ENCODE results near the gene DGAT2. TPM values are rescaled to one million over a fixed set of nuclear protein-coding genes. Genes with fewer than 3 reads are reported as not detected.

The DGAT2 gene
- total RNA-seq, 1 donor from 2014 or later, result 1.4 TPM

- Mint-ChIP-seq H3K4me1 (ENCODE audit: low read depth) (peaks cover 11% of the 10 kb centered on the region), H3K27me3 (no peaks in the 10 kb centered on the region), H3K27ac (no peak overlapping the region), H3K36me3 (ENCODE audit: insufficient read depth) (no peaks in the 10 kb centered on the region), H3K9me3 (ENCODE audit: low read depth) (no peaks in the 10 kb centered on the region), H3K4me3 (ENCODE audit: low read depth) (no peak overlapping the region)
- no peak for DNase-seq (ENCODE audit: low spot score, unreplicated experiment)
- TF ChIP-seq CTCF (IDR thresholded peaks at IDR 0.05; ENCODE audit: unreplicated experiment), result no peak
Observed at GRCh38 chr11:75810637-75811390, 42.2 kb downstream of the DGAT2 start.

- Mint-ChIP-seq H3K27me3 (no peaks in the 10 kb centered on the region), H3K9me3 (ENCODE audit: low read depth) (no peaks in the 10 kb centered on the region), H3K4me1 (ENCODE audit: low read depth) (peaks cover 11% of the 10 kb centered on the region), H3K4me3 (ENCODE audit: low read depth) (no peak overlapping the region), H3K27ac (no peak overlapping the region), H3K36me3 (ENCODE audit: insufficient read depth) (no peaks in the 10 kb centered on the region)
- TF ChIP-seq CTCF (IDR thresholded peaks at IDR 0.05; ENCODE audit: unreplicated experiment), result no peak
- DNase-seq (ENCODE audit: low spot score, unreplicated experiment), result no peak
Observed at GRCh38 chr11:75811485-75811884, 42.9 kb downstream of the DGAT2 start.

- no peak overlapping the region for H3K4me3 Mint-ChIP-seq (ENCODE audit: low read depth)
- no peaks in the 10 kb centered on the region for H3K27me3 Mint-ChIP-seq
Observed at GRCh38 chr11:75812542-75813040, 44.0 kb downstream of the DGAT2 start.

GRCh38 chr11:75813124-75813523 is 44.5 kb downstream of the DGAT2 start:
- no peak for DNase-seq (ENCODE audit: low spot score, unreplicated experiment)

More at GRCh38 chr11:75812542-75813040, 44.0 kb downstream of the DGAT2 start:
- Mint-ChIP-seq H3K36me3 (ENCODE audit: insufficient read depth) (no peaks in the 10 kb centered on the region), H3K27ac (no peak overlapping the region), H3K9me3 (ENCODE audit: low read depth) (no peaks in the 10 kb centered on the region), H3K4me1 (ENCODE audit: low read depth) (peaks cover 11% of the 10 kb centered on the region)
- no peak for TF ChIP-seq CTCF (IDR thresholded peaks at IDR 0.05; ENCODE audit: unreplicated experiment)
- DNase-seq (ENCODE audit: low spot score, unreplicated experiment), result no peak

GRCh38 chr11:75813622-75814039 is 45.1 kb downstream of the DGAT2 start:
- TF ChIP-seq CTCF (IDR thresholded peaks at IDR 0.05; ENCODE audit: unreplicated experiment), result no peak
- H3K27me3 Mint-ChIP-seq, result no peaks in the 10 kb centered on the region
- H3K4me3 Mint-ChIP-seq (ENCODE audit: low read depth), result no peak overlapping the region
- peaks cover 12% of the 10 kb centered on the region for H3K4me1 Mint-ChIP-seq (ENCODE audit: low read depth)
- no peaks in the 10 kb centered on the region for H3K9me3 Mint-ChIP-seq (ENCODE audit: low read depth)
- peak overlapping the region; percentile 98 for H3K27ac Mint-ChIP-seq
- no peak for DNase-seq (ENCODE audit: low spot score, unreplicated experiment)
- H3K36me3 Mint-ChIP-seq (ENCODE audit: insufficient read depth), result no peaks in the 10 kb centered on the region

More at GRCh38 chr11:75813124-75813523, 44.5 kb downstream of the DGAT2 start:
- H3K4me3 Mint-ChIP-seq (ENCODE audit: low read depth), result no peak overlapping the region
- no peaks in the 10 kb centered on the region for H3K27me3 Mint-ChIP-seq
- H3K9me3 Mint-ChIP-seq (ENCODE audit: low read depth), result no peaks in the 10 kb centered on the region
- no peak for TF ChIP-seq CTCF (IDR thresholded peaks at IDR 0.05; ENCODE audit: unreplicated experiment)
- peaks cover 12% of the 10 kb centered on the region for H3K4me1 Mint-ChIP-seq (ENCODE audit: low read depth)
- H3K36me3 Mint-ChIP-seq (ENCODE audit: insufficient read depth), result no peaks in the 10 kb centered on the region
- peak overlapping the region; percentile 98 for H3K27ac Mint-ChIP-seq
